Osteocyte (in vitro differentiated cells): ENCODE measurements around the gene EPN1. TPM values are rescaled to one million over a fixed set of nuclear protein-coding genes. Genes with fewer than 3 reads are reported as not detected.

Source experiments
- DNase-seq: peaks from one replicate; pipeline ENCODE4 v3.0.0; 2021; ENCODE audit warnings: mixed read lengths; ENCODE audit not compliant: unreplicated experiment; ENCODE audit errors: extremely low spot score
- H3K27ac Mint-ChIP-seq: one replicate; pipeline ENCODE4 v1.8.0; 2021; ENCODE audit warnings: mild to moderate bottlenecking, mixed read lengths; ENCODE audit not compliant: unreplicated experiment
- H3K27me3 Mint-ChIP-seq: one replicate; pipeline ENCODE4 v1.8.0; 2021; ENCODE audit warnings: mixed read lengths; ENCODE audit not compliant: unreplicated experiment
- H3K36me3 Mint-ChIP-seq: one replicate; pipeline ENCODE4 v1.8.0; 2021; ENCODE audit warnings: mixed read lengths; ENCODE audit not compliant: unreplicated experiment
- H3K4me1 Mint-ChIP-seq: one replicate; pipeline ENCODE4 v1.8.0; 2021; ENCODE audit warnings: mixed read lengths; ENCODE audit not compliant: unreplicated experiment
- H3K4me3 Mint-ChIP-seq: one replicate; pipeline ENCODE4 v1.8.0; 2021; ENCODE audit warnings: mild to moderate bottlenecking, moderate library complexity, mixed read lengths; ENCODE audit not compliant: unreplicated experiment
- H3K9me3 Mint-ChIP-seq: one replicate; pipeline ENCODE4 v1.8.0; 2021; ENCODE audit warnings: mixed read lengths; ENCODE audit not compliant: unreplicated experiment
- CTCF ChIP-seq: fragments of 200-600 bp; sonication (generic); IDR thresholded peaks from 2 replicates; pipeline ENCODE4 v1.5.0; 2021; ENCODE audit warnings: antibody characterized with exemption, mild to moderate bottlenecking, moderate library complexity
- total RNA-seq: library from RNA; stranded (reverse); gene quantifications from 2 replicates; pipeline ENCODE4 v1.2.1, GENCODE V29; 2021

Gene EPN1
- total RNA-seq, 1 donor from 2014 or later, result 142 TPM

- Mint-ChIP-seq H3K4me1 (peaks cover 33% of the 10 kb centered on the region), H3K27me3 (no peaks in the 10 kb centered on the region), H3K27ac (peak overlapping the region; percentile 18), H3K4me3 (peak overlapping the region; percentile 50), H3K36me3 (peaks cover 12% of the 10 kb centered on the region), H3K9me3 (no peaks in the 10 kb centered on the region)
- TF ChIP-seq CTCF, result no peak
- DNase-seq, result no peak
Observed at GRCh38 chr19:55650602-55651230, 24.3 kb upstream of the EPN1 start.

- no peak overlapping the region for H3K27ac Mint-ChIP-seq
Observed at GRCh38 chr19:55651236-55651635, 23.8 kb upstream of the EPN1 start.

GRCh38 chr19:55652311-55653128 lies 22.5 kb upstream of the EPN1 start:
- no peak for TF ChIP-seq CTCF
- H3K9me3 Mint-ChIP-seq, result no peaks in the 10 kb centered on the region
- no peaks in the 10 kb centered on the region for H3K27me3 Mint-ChIP-seq
- peak overlapping the region; percentile 23 for H3K27ac Mint-ChIP-seq
- H3K4me1 Mint-ChIP-seq, result peaks cover 42% of the 10 kb centered on the region
- H3K36me3 Mint-ChIP-seq, result peaks cover 10% of the 10 kb centered on the region
- DNase-seq, result no peak
- no peak overlapping the region for H3K4me3 Mint-ChIP-seq

More at GRCh38 chr19:55651236-55651635, 23.8 kb upstream of the EPN1 start:
- Mint-ChIP-seq H3K4me1 (peaks cover 38% of the 10 kb centered on the region), H3K36me3 (peaks cover 12% of the 10 kb centered on the region), H3K9me3 (no peaks in the 10 kb centered on the region), H3K4me3 (peak overlapping the region; percentile 30), H3K27me3 (no peaks in the 10 kb centered on the region)
- no peak for TF ChIP-seq CTCF
- DNase-seq, result no peak

GRCh38 chr19:55653651-55654322 lies 21.2 kb upstream of the EPN1 start:
- H3K36me3 Mint-ChIP-seq, result peaks cover 10% of the 10 kb centered on the region
- peak; percentile 99 for TF ChIP-seq CTCF
- H3K4me3 Mint-ChIP-seq, result peak overlapping the region; percentile 96
- DNase-seq, result peak; percentile 99
- peaks cover 45% of the 10 kb centered on the region for H3K4me1 Mint-ChIP-seq
- H3K27me3 Mint-ChIP-seq, result no peaks in the 10 kb centered on the region
- peak overlapping the region; percentile 100 for H3K27ac Mint-ChIP-seq
- H3K9me3 Mint-ChIP-seq, result no peaks in the 10 kb centered on the region
